ENCODE results near the gene SH3D19.

The SH3D19 gene

DNA sequence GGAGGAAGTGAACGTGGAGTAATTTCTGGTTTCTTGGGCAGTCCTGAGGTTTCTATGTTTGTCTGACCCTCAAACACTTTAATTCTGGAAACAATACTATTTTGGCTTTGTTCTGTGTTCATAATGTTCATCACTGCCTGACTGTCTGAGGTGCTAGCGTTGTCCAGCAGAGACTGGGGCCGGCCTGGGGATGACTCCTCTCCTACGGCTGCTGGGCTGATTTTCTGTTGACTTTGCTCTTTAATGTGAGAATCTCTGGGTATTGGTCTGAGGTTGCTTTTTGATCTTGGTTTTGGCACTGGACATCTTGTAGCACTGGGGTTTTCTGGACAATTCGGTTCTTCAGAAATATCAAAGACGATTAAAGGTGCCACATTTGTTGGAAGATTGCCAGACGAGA lies 150.2 kb downstream of the SH3D19 start:
- H3K36me3 ChIP-seq (ENCODE audit: insufficient read depth): no peaks in the 10 kb centered on the region
- H3K9ac ChIP-seq: no peak overlapping the region
- no peak overlapping the region for H3K4me2 ChIP-seq
- no peak overlapping the region for H3K27ac ChIP-seq
- no peaks in the 10 kb centered on the region for H3K27me3 ChIP-seq (ENCODE audit: insufficient read depth, low read depth)
- H3K4me1 ChIP-seq (ENCODE audit: low read depth, poor library complexity, severe bottlenecking): no peaks in the 10 kb centered on the region
- TF ChIP-seq, protein P1, sequence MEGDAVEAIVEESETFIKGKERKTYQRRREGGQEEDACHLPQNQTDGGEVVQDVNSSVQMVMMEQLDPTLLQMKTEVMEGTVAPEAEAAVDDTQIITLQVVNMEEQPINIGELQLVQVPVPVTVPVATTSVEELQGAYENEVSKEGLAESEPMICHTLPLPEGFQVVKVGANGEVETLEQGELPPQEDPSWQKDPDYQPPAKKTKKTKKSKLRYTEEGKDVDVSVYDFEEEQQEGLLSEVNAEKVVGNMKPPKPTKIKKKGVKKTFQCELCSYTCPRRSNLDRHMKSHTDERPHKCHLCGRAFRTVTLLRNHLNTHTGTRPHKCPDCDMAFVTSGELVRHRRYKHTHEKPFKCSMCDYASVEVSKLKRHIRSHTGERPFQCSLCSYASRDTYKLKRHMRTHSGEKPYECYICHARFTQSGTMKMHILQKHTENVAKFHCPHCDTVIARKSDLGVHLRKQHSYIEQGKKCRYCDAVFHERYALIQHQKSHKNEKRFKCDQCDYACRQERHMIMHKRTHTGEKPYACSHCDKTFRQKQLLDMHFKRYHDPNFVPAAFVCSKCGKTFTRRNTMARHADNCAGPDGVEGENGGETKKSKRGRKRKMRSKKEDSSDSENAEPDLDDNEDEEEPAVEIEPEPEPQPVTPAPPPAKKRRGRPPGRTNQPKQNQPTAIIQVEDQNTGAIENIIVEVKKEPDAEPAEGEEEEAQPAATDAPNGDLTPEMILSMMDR (conservative IDR thresholded peaks at IDR 0.05; ENCODE audit: low read depth, low read length): no peak
- H3K79me2 ChIP-seq (ENCODE audit: insufficient read depth, low read depth): no peaks in the 10 kb centered on the region
- no peak overlapping the region for H2AFZ ChIP-seq (ENCODE audit: low read depth)
- H4K20me1 ChIP-seq (ENCODE audit: insufficient read depth): no peaks in the 10 kb centered on the region
- no peak overlapping the region for H3K4me3 ChIP-seq (IDR thresholded peaks at IDR 0.05; ENCODE audit: insufficient read depth, low read depth, low read length)

GRCh38 chr4:151174784-151175183 lies 150.6 kb downstream of the SH3D19 start:
- no peaks in the 10 kb centered on the region for H4K20me1 ChIP-seq (ENCODE audit: insufficient read depth)
- no peak overlapping the region for H2AFZ ChIP-seq (ENCODE audit: low read depth)
- H3K36me3 ChIP-seq (ENCODE audit: insufficient read depth): no peaks in the 10 kb centered on the region
- H3K4me3 ChIP-seq (IDR thresholded peaks at IDR 0.05; ENCODE audit: insufficient read depth, low read depth, low read length): no peak overlapping the region
- H3K79me2 ChIP-seq (ENCODE audit: insufficient read depth, low read depth): no peaks in the 10 kb centered on the region
- TF ChIP-seq, protein P1 (conservative IDR thresholded peaks at IDR 0.05; ENCODE audit: low read depth, low read length): no peak
- no peak overlapping the region for H3K27ac ChIP-seq
- H3K4me2 ChIP-seq: no peak overlapping the region
- H3K27me3 ChIP-seq (ENCODE audit: insufficient read depth, low read depth): no peaks in the 10 kb centered on the region
- H3K4me1 ChIP-seq (ENCODE audit: low read depth, poor library complexity, severe bottlenecking): no peaks in the 10 kb centered on the region
- H3K9ac ChIP-seq: no peak overlapping the region

- Histone ChIP-seq H3K4me1 (ENCODE audit: low read depth, poor library complexity, severe bottlenecking) (no peaks in the 10 kb centered on the region), H3K9ac (no peak overlapping the region), H3K79me2 (ENCODE audit: insufficient read depth, low read depth) (no peaks in the 10 kb centered on the region), H3K27me3 (ENCODE audit: insufficient read depth, low read depth) (no peaks in the 10 kb centered on the region), H4K20me1 (ENCODE audit: insufficient read depth) (no peaks in the 10 kb centered on the region), H3K4me2 (no peak overlapping the region), H3K4me3 (IDR thresholded peaks at IDR 0.05; ENCODE audit: insufficient read depth, low read depth, low read length) (no peak overlapping the region), H3K27ac (no peak overlapping the region), H3K36me3 (ENCODE audit: insufficient read depth) (no peaks in the 10 kb centered on the region), H2AFZ (ENCODE audit: low read depth) (no peak overlapping the region)
- TF ChIP-seq, protein P1 (conservative IDR thresholded peaks at IDR 0.05; ENCODE audit: low read depth, low read length): no peak
Measured at GRCh38 chr4:151173871-151174270, 151.5 kb downstream of the SH3D19 start.

DNA sequence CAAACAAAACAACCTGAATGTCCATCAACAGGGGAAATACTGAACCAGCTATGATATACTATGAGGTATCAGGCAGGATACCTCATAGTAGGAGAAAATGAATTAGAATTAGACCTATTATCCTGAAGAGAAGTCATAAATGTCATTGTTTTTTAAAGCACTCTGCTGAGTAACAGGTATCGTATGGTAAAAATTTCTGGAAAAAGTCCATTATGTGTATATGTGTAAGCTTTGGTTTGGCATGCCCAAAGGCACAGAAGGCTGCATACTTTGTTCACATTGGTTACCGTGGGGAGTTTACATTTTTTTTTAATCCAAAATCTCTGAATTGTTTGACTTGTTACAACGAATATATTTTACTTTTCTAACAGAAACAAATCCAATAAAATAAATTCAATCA lies 155.5 kb downstream of the SH3D19 start:
- Histone ChIP-seq H4K20me1 (ENCODE audit: insufficient read depth) (no peaks in the 10 kb centered on the region), H3K4me1 (ENCODE audit: low read depth, poor library complexity, severe bottlenecking) (no peaks in the 10 kb centered on the region), H3K36me3 (ENCODE audit: insufficient read depth) (no peaks in the 10 kb centered on the region), H3K79me2 (ENCODE audit: insufficient read depth, low read depth) (no peaks in the 10 kb centered on the region), H3K4me3 (IDR thresholded peaks at IDR 0.05; ENCODE audit: insufficient read depth, low read depth, low read length) (no peak overlapping the region), H3K27ac (no peak overlapping the region), H3K9ac (no peak overlapping the region), H3K4me2 (no peak overlapping the region), H3K27me3 (ENCODE audit: insufficient read depth, low read depth) (no peaks in the 10 kb centered on the region), H2AFZ (ENCODE audit: low read depth) (no peak overlapping the region)
- TF ChIP-seq, protein P1 (conservative IDR thresholded peaks at IDR 0.05; ENCODE audit: low read depth, low read length): no peak

Measured in KMS-11 (cell line).